SIG-M5 (cell line): ENCODE data around the gene RAB18.
"Not testable (repeated sequence)": the region's sequence is repeated elsewhere in the genome, so short reads cannot be mapped to it uniquely, and the experiment has no call there.

Experiments
- DNase-seq: peaks from one replicate; lab custom pipeline; 2025; lab: John Stamatoyannopoulos, UW

RAB18 gene

GRCh38 chr10:27547047-27547446, 42.9 kb downstream of the RAB18 start:
- DNase-seq, result no peak

DNA sequence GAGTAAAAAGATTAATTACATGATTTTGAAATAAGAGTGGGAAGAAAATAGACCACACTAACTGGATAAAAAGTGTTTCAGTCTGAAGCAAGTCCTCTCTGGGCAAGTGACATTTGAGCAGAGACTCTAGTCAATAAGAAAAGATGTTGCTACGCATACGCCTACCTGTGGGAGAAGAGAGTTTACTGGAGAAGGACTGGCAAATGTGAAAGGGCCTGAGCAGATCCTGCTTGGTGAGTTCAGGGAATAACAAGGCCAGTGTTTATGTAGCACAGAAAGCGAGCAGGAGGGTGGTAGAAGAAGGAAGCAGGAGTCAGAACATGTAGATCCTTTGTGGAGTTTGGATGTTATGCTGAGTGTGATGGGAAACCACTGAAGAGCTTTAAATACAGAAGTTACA, 43.4 kb downstream of the RAB18 start:
- no peak for DNase-seq

DNA sequence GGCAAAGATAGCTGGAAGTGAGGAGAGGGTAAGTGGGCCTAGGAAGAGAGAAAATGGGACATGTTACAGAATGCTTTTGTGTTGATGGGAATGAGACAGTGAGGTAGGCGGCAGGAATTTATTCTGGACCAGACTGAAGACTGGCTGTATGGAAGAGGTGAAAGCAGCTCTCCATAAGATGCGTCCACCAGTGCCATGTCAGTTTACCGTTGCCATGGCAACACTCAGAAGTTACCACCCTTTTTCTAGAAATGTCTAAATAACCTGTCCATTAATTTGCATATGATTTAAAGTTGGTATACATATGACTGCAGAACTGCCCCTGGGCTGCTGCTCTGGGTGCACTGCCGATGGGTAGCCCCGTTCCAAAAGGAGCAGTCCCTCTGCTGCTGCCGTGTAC, 46.7 kb downstream of the RAB18 start:
- DNase-seq, result no peak

DNA sequence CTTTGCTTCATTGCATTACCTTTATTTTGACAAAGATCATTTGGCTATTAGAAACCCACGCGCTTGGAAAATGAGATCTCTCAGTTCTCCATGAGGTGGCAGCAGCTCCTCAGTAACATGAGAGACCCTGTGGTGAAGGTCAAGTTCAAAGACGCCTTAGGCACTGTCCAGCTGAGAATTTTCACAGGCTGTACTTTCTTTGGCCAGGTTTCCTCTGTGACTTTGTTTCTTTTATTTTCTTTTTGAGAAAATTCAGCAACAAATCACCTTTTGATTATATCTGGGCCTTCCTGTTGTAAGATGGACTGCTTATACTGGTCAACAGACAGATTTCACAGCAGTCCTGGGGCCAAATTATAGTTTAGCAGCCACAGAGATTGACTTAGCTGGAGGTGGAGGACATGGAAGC, 54.5 kb downstream of the RAB18 start:
- DNase-seq, result no peak

DNA sequence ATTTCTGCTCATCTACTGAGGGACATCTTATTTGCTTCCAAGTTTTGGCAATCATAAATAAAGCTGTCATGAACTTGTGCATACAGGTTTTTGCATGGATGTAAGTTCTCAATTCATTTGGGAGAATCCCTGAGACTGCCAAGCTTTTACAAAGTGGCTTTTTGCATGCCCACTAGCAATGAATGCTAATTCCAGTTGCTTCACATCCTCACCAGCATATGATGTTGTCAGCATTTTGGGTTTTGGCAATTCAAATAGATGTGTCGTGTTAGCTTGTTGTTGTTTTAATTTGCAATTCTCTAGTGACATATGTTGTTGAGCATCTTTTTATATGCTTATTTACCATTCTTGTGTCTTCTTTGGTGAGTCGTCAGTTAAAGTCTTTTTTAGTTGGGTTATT, 57.2 kb downstream of the RAB18 start:
- DNase-seq, result no peak

- no peak for DNase-seq
These were observed 60.3 kb downstream of the RAB18 start for GRCh38 chr10:27564398-27564797.

GRCh38 chr10:27564880-27565279, 60.8 kb downstream of the RAB18 start:
- no peak for DNase-seq

DNA sequence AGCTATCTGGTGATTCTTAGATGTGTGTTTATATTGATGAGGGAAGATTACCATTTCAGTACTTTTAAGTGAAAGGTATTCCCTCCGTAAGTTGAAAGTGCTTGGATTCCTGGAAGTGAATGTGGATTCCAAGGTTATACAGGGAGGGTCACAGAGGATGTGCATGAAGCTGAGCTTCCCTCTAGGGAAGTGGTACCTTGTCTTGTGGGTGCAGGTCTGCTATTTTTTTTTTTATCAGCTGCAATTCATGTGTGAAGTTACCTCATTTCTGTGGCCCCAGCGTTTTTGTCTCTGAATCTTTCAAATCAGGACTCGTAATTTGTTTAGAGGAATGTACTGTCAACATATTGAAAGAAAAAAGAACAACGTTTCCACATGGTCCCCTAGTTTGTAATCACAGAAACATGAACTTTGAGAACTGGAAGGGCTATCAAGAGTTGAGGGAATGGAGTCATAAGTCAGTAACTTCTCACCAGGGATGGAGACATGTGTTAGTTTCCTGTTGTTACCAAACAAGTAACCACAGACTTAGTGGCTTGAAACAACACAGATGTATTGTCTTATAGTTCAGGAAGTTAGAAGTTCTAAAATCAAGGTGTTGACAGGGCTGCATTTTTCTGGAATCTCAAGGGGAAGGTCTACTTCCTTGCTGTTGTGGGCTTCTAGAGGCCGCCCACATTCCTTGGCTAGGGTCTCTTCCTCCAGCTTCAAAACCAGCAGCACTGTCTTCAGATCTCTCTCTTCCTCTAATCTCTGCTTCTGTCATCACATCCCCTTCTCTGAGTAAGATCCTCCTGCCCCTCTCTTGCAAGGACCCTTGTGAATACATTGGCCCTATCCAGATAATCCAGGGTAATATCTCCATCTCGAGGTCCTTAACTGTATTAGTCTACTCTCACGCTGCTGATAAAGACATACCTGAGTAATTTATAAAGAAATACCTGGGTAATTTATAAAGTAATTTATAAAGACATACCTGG, 64.4 kb downstream of the RAB18 start:
- no peak for DNase-seq

- DNase-seq, result no peak
These were observed 65.8 kb downstream of the RAB18 start for GRCh38 chr10:27569946-27570345.

DNA sequence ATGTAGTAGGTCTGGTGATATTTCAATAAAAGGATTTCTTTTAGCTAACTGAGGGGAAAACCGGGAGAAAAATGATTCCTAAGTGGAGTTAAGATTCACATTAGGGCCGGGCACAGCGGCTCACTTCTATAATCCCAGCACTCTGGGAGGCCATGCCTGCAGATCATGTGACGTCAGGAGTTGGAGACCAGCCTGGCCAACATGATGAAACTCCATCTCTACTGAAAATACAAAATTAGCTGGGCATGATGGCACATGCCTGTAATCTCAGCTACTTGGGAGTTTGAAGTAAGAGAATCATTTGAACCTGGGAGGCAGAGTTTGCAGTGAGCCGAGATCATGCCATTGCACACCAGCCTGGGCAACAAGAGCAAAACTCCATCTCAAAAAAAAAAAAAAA, 72.9 kb downstream of the RAB18 start:
- not testable (repeated sequence) for DNase-seq

DNA sequence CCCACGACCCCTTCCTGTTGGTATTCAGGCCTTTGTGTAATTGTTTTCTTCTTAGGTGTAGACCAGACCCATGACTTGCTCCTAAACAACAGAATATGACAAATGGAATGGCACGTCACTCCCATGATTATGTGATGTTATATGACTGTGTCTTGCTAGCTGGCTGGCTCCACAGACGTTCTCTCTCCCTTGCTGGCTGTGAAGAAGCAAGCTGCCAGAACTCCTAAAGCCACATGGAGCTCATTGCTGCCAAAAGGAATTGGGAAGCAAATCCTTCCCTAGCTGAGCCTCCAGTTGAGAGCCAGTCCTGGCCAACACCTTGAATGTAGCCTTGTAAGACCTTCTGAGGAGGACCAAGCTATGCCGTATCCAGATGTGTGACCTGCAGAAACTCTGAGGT, 74.2 kb downstream of the RAB18 start:
- no peak for DNase-seq

DNA sequence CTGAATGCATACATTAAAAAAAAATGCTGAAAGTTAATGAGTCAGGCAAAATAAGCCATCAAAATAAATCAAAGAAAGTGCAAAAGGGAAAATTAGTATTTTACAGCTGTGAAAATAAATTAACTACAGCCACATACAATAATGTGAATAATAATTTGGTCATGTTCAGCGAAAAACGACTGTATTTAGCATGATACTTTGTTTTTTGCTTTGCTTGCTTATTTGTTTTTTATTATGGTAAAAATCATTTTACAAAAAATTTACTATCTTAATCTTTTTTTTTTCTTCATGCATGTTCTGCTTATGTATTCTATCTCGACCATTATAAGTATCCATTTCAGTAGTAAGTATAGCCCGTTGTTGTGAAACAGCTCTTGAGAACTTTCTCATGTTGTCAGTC, 77.1 kb downstream of the RAB18 start:
- DNase-seq, result no peak

DNA sequence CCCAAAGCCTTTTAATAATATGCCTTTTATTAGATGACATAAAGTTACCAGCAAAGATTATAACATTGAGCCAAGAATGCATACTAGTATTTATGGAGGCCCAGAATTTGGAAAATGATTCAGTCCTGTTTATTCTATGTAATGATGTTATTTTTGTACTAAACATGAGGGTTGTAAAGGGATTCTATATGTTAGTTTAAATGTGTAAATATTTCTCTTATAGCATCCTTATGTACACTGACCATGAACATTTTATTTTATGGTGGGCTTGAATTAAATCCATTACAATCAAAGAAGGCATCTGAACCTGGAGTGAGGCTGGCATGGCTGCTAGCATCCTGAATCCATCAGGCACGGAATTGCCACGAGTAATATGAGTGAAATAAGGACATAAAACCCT, 80.2 kb downstream of the RAB18 start:
- no peak for DNase-seq
